HepG2 (cell line): ENCODE results near the gene GPSM1. TPM values are rescaled to one million over a fixed set of nuclear protein-coding genes. Genes with fewer than 3 reads are reported as not detected.

Experiments
- CEBPZ ChIP-seq: IDR thresholded peaks from 2 replicates; pipeline ENCODE4 v1.6.1; 2012; ENCODE audit warnings: low read length, improper control_type of control experiment
- E2F5 ChIP-seq: sonication (generic); formaldehyde crosslinking; conservative IDR thresholded peaks from 2 replicates; pipeline ENCODE4 v1.4.0; 2020; ENCODE audit warnings: missing genetic modification reagents
- ELF4 ChIP-seq: sonication (generic); formaldehyde crosslinking; IDR thresholded peaks from 2 replicates; pipeline ENCODE4 v1.5.0; 2020; ENCODE audit warnings: missing genetic modification reagents, mild to moderate bottlenecking, moderate library complexity, borderline replicate concordance
- ETV5 ChIP-seq: IDR thresholded peaks from 2 replicates; pipeline ENCODE4 v1.6.1; 2018; ENCODE audit warnings: missing biosample characterization, missing genetic modification reagents, inconsistent platforms, borderline replicate concordance
- FOXP4 ChIP-seq: sonication (generic); formaldehyde crosslinking; IDR thresholded peaks from 2 replicates; pipeline ENCODE4 v1.4.0; 2020; ENCODE audit warnings: missing genetic modification reagents
- GPN1 ChIP-seq: sonication (generic); formaldehyde crosslinking; IDR thresholded peaks from 2 replicates; pipeline ENCODE4 v1.5.1; 2020; ENCODE audit warnings: missing genetic modification reagents, borderline replicate concordance
- PCBP2 ChIP-seq: fragments of 200-400 bp; formaldehyde crosslinking; optimal IDR thresholded peaks from 2 replicates; pipeline ENCODE3; 2018; ENCODE audit warnings: low read length, low read depth; ENCODE audit not compliant: poor library complexity, severe bottlenecking
- THAP11 ChIP-seq: IDR thresholded peaks from 2 replicates; pipeline ENCODE4 v1.6.1; 2016; ENCODE audit warnings: missing biosample characterization, missing genetic modification reagents
- ZBTB33 ChIP-seq: sonication (generic); formaldehyde crosslinking; IDR thresholded peaks from 2 replicates; pipeline ENCODE4 v1.4.0; 2020; ENCODE audit warnings: missing genetic modification reagents
- ZC3H4 ChIP-seq: sonication (generic); formaldehyde crosslinking; IDR thresholded peaks from 2 replicates; pipeline ENCODE4 v1.4.0; 2020; ENCODE audit warnings: missing genetic modification reagents, borderline replicate concordance
- ZMYM4 ChIP-seq: sonication (generic); formaldehyde crosslinking; IDR thresholded peaks from 2 replicates; pipeline ENCODE4 v1.8.1; 2023; ENCODE audit warnings: mild to moderate bottlenecking, missing genetic modification reagents
- ZNF234 ChIP-seq: sonication (generic); formaldehyde crosslinking; conservative IDR thresholded peaks from 2 replicates; pipeline ENCODE4 v1.5.1; 2020; ENCODE audit warnings: mild to moderate bottlenecking, missing genetic modification reagents
- ZNF24 ChIP-seq: fragments of 450-650 bp; IDR thresholded peaks from 2 replicates; pipeline ENCODE4 v1.6.1; 2017; ENCODE audit warnings: antibody characterized with exemption, mild to moderate bottlenecking
- ZNF350 ChIP-seq: sonication (generic); formaldehyde crosslinking; IDR thresholded peaks from 2 replicates; pipeline ENCODE4 v1.4.0; 2020; ENCODE audit warnings: mild to moderate bottlenecking, low read depth, missing genetic modification reagents, borderline replicate concordance
- ZNF543 ChIP-seq: sonication (generic); formaldehyde crosslinking; IDR thresholded peaks from 2 replicates; pipeline ENCODE4 v1.4.0; 2020; ENCODE audit warnings: mild to moderate bottlenecking, missing genetic modification reagents
- ZNF547 ChIP-seq: sonication (generic); formaldehyde crosslinking; IDR thresholded peaks from 2 replicates; pipeline ENCODE4 v1.5.1; 2020; ENCODE audit warnings: mild to moderate bottlenecking, missing genetic modification reagents
- ZNF576 ChIP-seq: sonication (generic); formaldehyde crosslinking; IDR thresholded peaks from 2 replicates; pipeline ENCODE4 v1.4.0; 2020; ENCODE audit warnings: mild to moderate bottlenecking, missing genetic modification reagents
- ZNF782 ChIP-seq: sonication (generic); formaldehyde crosslinking; IDR thresholded peaks from 2 replicates; pipeline ENCODE4 v1.4.0; 2020; ENCODE audit warnings: missing genetic modification reagents, mild to moderate bottlenecking, borderline replicate concordance
- ZNF879 ChIP-seq: sonication (generic); formaldehyde crosslinking; IDR thresholded peaks from 2 replicates; pipeline ENCODE4 v1.8.1; 2023; ENCODE audit warnings: missing genetic modification reagents
- polyA plus RNA-seq, 8 experiments: library from polyadenylated mRNA; depleted of rRNA in 3 of 8; stranded (reverse) in 7 of 8; unstranded in 1 of 8; fragments of >200 nt; fragmentation: Illumina TruSeq in 4 of 8; extraction: Trizol in 4 of 8; gene quantifications; 2 replicates each; pipeline versions ENCODE4 v1.2.1 to v1.2.3, GENCODE V29; 2011 to 2016; ENCODE audit warnings: low read depth in 4 of 8, missing spikeins in 1 of 8, mixed read lengths in 1 of 8; ENCODE audit not compliant: insufficient read depth in 1 of 8
- total RNA-seq, 5 experiments: library from RNA; depleted of rRNA; stranded (reverse); fragments of >200 nt; fragmentation: Illumina TruSeq; extraction: Trizol; gene quantifications; 2 replicates each; pipeline ENCODE4 v1.2.3, GENCODE V29; 2016; ENCODE audit warnings: low read depth in 1 of 5

The GPSM1 gene
- total and polyA plus RNA-seq, 2 of the 13 experiments (the other 11 are each of a cell fraction or from before 2014, with no cell fraction given): 1.0 to 2.4 TPM

- TF ChIP-seq FOXP4 (no peak), GPN1 (CRISPR knock-in tag) (no peak), ZNF576 (CRISPR knock-in tag) (no peak), ZNF350 (CRISPR knock-in tag) (no peak), ZC3H4 (no peak), PCBP2 (no peak), THAP11 (CRISPR knock-in tag) (peak; percentile 32; the same call in 1 of the 2 replicates), ZNF234 (CRISPR knock-in tag) (no peak), ZMYM4 (CRISPR knock-in tag) (no peak), ZNF543 (CRISPR knock-in tag) (no peak), CEBPZ (no peak), E2F5 (CRISPR knock-in tag) (no peak), ETV5 (CRISPR knock-in tag) (no peak), ZNF547 (no peak), ELF4 (CRISPR knock-in tag) (no peak), ZBTB33 (CRISPR knock-in tag) (no peak), ZNF879 (CRISPR knock-in tag) (no peak), ZNF24 (no peak), ZNF782 (no peak)
Observed at GRCh38 chr9:136339173-136339957, 12.0 kb downstream of the GPSM1 start (continued).
